Upper lobe of left lung (tissue), 6 donors: ENCODE measurements around the gene SETBP1. TPM values are rescaled to one million over a fixed set of nuclear protein-coding genes. Genes with fewer than 3 reads are reported as not detected.

ENCODE experiments used
- ATAC-seq, 2 donors: fragments of 200-7000 bp; cut with Tn5 transposase; one replicate each; pipeline ENCODE4 v1.9.1; 2022; ENCODE audit warnings: mild to moderate bottlenecking in 2 of 2, moderate library complexity in 2 of 2; ENCODE audit not compliant: low FRiP score in 2 of 2
- DNase-seq, 2 donors: peaks; one replicate each; pipeline ENCODE4 v3.0.0-alpha.2; 2019 to 2020
- H3K27ac ChIP-seq, 4 donors: fragments of 200-600 bp; sonication (generic); one replicate each; pipeline ENCODE4 v1.5.1; 2016 to 2019
- H3K27me3 ChIP-seq, 4 donors: fragments of 200-600 bp; sonication (generic); one replicate each; pipeline ENCODE4 v1.5.1; 2017 to 2019
- H3K36me3 ChIP-seq, 4 donors: fragments of 200-600 bp; sonication (generic); one replicate each; pipeline ENCODE4 v1.5.1; 2016 to 2019
- H3K4me1 ChIP-seq, 4 donors: fragments of 200-600 bp; sonication (generic); one replicate each; pipeline ENCODE4 v1.5.1; 2018 to 2019
- H3K4me3 ChIP-seq, 4 donors: fragments of 200-600 bp; sonication (generic); one replicate each; pipeline ENCODE4 v1.5.1; 2017 to 2019; ENCODE audit warnings: mild to moderate bottlenecking in 2 of 4, moderate library complexity in 1 of 4
- H3K9me3 ChIP-seq, 4 donors: fragments of 200-600 bp; sonication (generic); one replicate each; pipeline ENCODE4 v1.5.1; 2018 to 2019
- EP300 ChIP-seq, 4 donors: sonication (generic); formaldehyde crosslinking; IDR thresholded peaks; one replicate each; pipeline ENCODE4 v1.5.1; 2017; ENCODE audit warnings: antibody characterized with exemption in 4 of 4, control low read depth in 2 of 4
- POLR2A ChIP-seq, 4 donors: fragments of 450-650 bp; IDR thresholded peaks; one replicate each; pipeline ENCODE4 v1.5.1; 2016 to 2017; ENCODE audit warnings: antibody characterized with exemption in 4 of 4, mild to moderate bottlenecking in 2 of 4
- POLR2AphosphoS5 ChIP-seq, 2 donors: sonication (generic); formaldehyde crosslinking; IDR thresholded peaks; one replicate each; pipeline ENCODE4 v1.5.1; 2017; ENCODE audit warnings: antibody characterized with exemption in 2 of 2
- WGBS, 2 donors: methylation state at CpG; one replicate each; pipeline ENCODE4 v1.1.5; 2017 to 2018; 5-methylcytosine and 5-hydroxymethylcytosine counted together
- total RNA-seq, 6 donors: library from RNA; depleted of rRNA in 4 of 6; stranded (reverse); fragments of >200 nt in 4 of 6; gene quantifications; one replicate each; pipeline versions ENCODE4 v1.1.0 to v1.2.1, GENCODE V29; 2016 to 2021
- TF ChIP-seq, protein P1 (sequence below), 6 experiments: fragments of 450-650 bp in 4 of 6; fragments of 200-600 bp in 2 of 6; sonication (generic) in 2 of 6; IDR thresholded peaks; one replicate each; pipeline ENCODE4 v1.5.1; 2016 to 2019; ENCODE audit warnings: antibody characterized with exemption in 6 of 6
- donor health status: DM: no; HTN: no; CAD: no; lungs with moderate emphysema.
- donor health status: DM: no; HTN: yes; CAD: no; lungs with severe emphysema.

Gene SETBP1
- total RNA-seq, 6 donors from 2014 or later: 11.7 to 38.8 (median 16.6) TPM

DNA sequence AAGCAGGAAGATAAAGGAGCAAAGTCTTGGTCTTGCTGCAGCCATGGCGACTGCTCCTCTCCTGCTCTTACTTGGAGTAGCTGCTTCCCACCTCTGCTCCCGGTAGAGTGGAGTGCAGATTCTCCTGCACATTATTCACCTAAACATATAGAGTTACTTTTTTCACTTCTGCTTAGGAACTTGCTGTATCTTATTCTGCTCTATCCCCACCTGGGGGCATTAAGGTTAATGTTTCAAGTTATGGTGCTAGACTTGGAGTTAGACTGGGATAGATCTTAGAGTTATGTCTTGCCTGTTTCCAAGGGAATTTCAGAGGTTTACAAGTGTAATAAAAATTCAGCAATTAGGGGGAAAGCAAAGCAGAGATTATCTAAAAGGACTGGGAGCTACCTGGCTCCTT is 144.2 kb downstream of the SETBP1 start:
- Histone ChIP-seq H3K27ac (no peak overlapping the region), H3K36me3 (no peaks in the 10 kb centered on the region), H3K4me3 (no peak overlapping the region), H3K27me3 (no peaks in the 10 kb centered on the region), H3K9me3 (no peaks in the 10 kb centered on the region), H3K4me1 (peaks cover 13 to 26% (median 16%) of the 10 kb centered on the region in 4 donors)
- DNase-seq: no peak
- no peak for TF ChIP-seq POLR2AphosphoS5 (IDR thresholded peaks at IDR 0.05)
- TF ChIP-seq POLR2A (IDR thresholded peaks at IDR 0.05): no peak
- TF ChIP-seq EP300 (IDR thresholded peaks at IDR 0.05): no peak
- TF ChIP-seq, protein P1, sequence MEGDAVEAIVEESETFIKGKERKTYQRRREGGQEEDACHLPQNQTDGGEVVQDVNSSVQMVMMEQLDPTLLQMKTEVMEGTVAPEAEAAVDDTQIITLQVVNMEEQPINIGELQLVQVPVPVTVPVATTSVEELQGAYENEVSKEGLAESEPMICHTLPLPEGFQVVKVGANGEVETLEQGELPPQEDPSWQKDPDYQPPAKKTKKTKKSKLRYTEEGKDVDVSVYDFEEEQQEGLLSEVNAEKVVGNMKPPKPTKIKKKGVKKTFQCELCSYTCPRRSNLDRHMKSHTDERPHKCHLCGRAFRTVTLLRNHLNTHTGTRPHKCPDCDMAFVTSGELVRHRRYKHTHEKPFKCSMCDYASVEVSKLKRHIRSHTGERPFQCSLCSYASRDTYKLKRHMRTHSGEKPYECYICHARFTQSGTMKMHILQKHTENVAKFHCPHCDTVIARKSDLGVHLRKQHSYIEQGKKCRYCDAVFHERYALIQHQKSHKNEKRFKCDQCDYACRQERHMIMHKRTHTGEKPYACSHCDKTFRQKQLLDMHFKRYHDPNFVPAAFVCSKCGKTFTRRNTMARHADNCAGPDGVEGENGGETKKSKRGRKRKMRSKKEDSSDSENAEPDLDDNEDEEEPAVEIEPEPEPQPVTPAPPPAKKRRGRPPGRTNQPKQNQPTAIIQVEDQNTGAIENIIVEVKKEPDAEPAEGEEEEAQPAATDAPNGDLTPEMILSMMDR (IDR thresholded peaks at IDR 0.05): no peak
- WGBS, 2 donors: 68 to 72% methylated on average over 2 of the region's 2 CpGs
- no peak for ATAC-seq

DNA sequence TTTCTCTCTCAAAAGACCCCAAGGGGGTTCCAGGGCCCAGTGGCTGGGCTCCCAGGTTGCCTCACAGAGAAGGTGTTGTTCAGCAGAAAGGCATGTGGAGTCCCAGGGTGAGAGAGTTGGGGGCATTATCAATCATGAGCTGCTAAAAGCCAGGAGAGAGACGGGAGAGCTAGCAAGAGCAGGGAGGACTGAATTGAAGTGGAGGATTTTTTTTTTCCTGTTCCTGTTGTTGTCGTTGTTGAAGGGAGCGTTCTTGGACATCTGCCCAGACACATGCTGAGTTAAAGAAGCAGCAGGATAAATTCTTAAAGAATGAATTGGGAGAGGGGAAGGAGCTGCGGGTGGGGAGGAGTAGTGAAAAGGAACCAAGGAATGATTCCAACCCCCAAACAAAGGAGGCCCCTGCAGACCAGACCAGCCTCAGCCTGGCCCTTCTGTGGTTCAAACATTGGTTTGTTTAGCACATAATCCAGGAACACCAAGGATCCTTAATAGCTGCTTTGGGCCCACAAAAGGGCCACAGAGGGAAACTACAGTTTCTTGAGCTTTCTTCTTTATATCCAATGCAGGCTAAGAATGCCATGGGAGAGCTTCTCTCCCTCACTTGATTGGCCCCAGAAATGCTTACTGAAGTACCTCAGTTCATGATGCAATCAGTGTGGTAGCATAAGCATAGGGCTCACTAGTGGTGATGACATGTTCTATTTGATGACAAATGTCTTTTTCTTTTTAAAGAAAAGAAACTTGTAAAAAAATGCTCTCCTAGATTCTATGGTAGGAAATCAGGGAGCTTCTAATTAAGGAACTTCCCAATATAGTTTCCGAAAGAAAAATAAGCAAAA is 146.0 kb downstream of the SETBP1 start:
- H3K9me3 ChIP-seq: no peaks in the 10 kb centered on the region
- TF ChIP-seq, protein P1 (IDR thresholded peaks at IDR 0.05): no peak
- DNase-seq: peak in 1 of 2 donors; percentile 69
- H3K4me1 ChIP-seq: peaks cover 20 to 26% (median 22%) of the 10 kb centered on the region in 4 donors
- peak overlapping the region; percentile 45 to 74 (median 64) for H3K27ac ChIP-seq
- ATAC-seq: peak in 1 of 2 donors; percentile 71
- H3K27me3 ChIP-seq: no peaks in the 10 kb centered on the region
- 18 to 31% methylated on average over 5 of the region's 5 CpGs for WGBS, 2 donors
- no peak overlapping the region for H3K4me3 ChIP-seq
- no peaks in the 10 kb centered on the region for H3K36me3 ChIP-seq

GRCh38 chr18:44828080-44828479 is 147.4 kb downstream of the SETBP1 start:
- TF ChIP-seq EP300 (IDR thresholded peaks at IDR 0.05): no peak
- TF ChIP-seq POLR2AphosphoS5 (IDR thresholded peaks at IDR 0.05): no peak
- no peak for TF ChIP-seq POLR2A (IDR thresholded peaks at IDR 0.05)
- TF ChIP-seq, protein P1 (IDR thresholded peaks at IDR 0.05): no peak
- Histone ChIP-seq H3K27me3 (no peaks in the 10 kb centered on the region), H3K9me3 (no peaks in the 10 kb centered on the region), H3K27ac (peak overlapping the region in 1 of 4 donors; percentile 64), H3K4me1 (peaks cover 20 to 26% (median 22%) of the 10 kb centered on the region in 4 donors), H3K4me3 (no peak overlapping the region), H3K36me3 (no peaks in the 10 kb centered on the region)
- ATAC-seq (no peak), DNase-seq (no peak)
- WGBS, 2 donors: 88% methylated on average over 3 of the region's 3 CpGs

GRCh38 chr18:44830581-44830980 is 149.9 kb downstream of the SETBP1 start:
- peaks cover 20 to 26% (median 22%) of the 10 kb centered on the region in 4 donors for H3K4me1 ChIP-seq
- 36 to 47% methylated on average over 1 of the region's 1 CpG for WGBS, 2 donors

More at GRCh38 chr18:44830581-44830980, 149.9 kb downstream of the SETBP1 start:
- H3K4me3 ChIP-seq: no peak overlapping the region
- DNase-seq (no peak), ATAC-seq (no peak)
- no peak for TF ChIP-seq POLR2A (IDR thresholded peaks at IDR 0.05)
- no peak for TF ChIP-seq EP300 (IDR thresholded peaks at IDR 0.05)
- TF ChIP-seq, protein P1 (IDR thresholded peaks at IDR 0.05): no peak
- TF ChIP-seq POLR2AphosphoS5 (IDR thresholded peaks at IDR 0.05): no peak
- H3K9me3 ChIP-seq: no peaks in the 10 kb centered on the region
- H3K36me3 ChIP-seq: no peaks in the 10 kb centered on the region
- H3K27me3 ChIP-seq: no peaks in the 10 kb centered on the region
- no peak overlapping the region for H3K27ac ChIP-seq
